H9 (cell line): ENCODE measurements around the gene GRID2. TPM values are rescaled to one million over a fixed set of nuclear protein-coding genes. Genes with fewer than 3 reads are reported as not detected.

Source experiments
- DNase-seq: peaks from one replicate; pipeline ENCODE4 v3.0.0-alpha.2; 2017
- H2AFZ ChIP-seq: one replicate; pipeline ENCODE4 v1.6.1; 2013; ENCODE audit warnings: mild to moderate bottlenecking, low read length, control low read depth, moderate library complexity
- H2AK5ac ChIP-seq: 2 replicates; pipeline ENCODE4 v1.6.1; 2013; ENCODE audit warnings: low read length, control low read depth, mixed read lengths; ENCODE audit not compliant: insufficient read length
- H2BK120ac ChIP-seq: one replicate; pipeline ENCODE4 v1.6.1; 2013; ENCODE audit warnings: low read depth, mild to moderate bottlenecking, low read length, control low read depth, inconsistent platforms; ENCODE audit not compliant: poor library complexity, severe bottlenecking
- H2BK12ac ChIP-seq: 2 replicates; pipeline ENCODE4 v1.6.1; 2013; ENCODE audit warnings: low read length, control low read depth, mixed read lengths, low read depth; ENCODE audit not compliant: insufficient read length
- H2BK15ac ChIP-seq: 2 replicates; pipeline ENCODE4 v1.6.1; 2013; ENCODE audit warnings: low read depth, low read length, control low read depth
- H2BK20ac ChIP-seq: one replicate; pipeline ENCODE4 v1.6.1; 2013; ENCODE audit warnings: low read depth, mild to moderate bottlenecking, low read length, control low read depth, inconsistent platforms; ENCODE audit not compliant: poor library complexity, severe bottlenecking
- H2BK5ac ChIP-seq: 2 replicates; pipeline ENCODE4 v1.6.1; 2013; ENCODE audit warnings: low read length, control low read depth, mixed read lengths; ENCODE audit not compliant: insufficient read length
- H3K14ac ChIP-seq: 2 replicates; pipeline ENCODE4 v1.6.1; 2013; ENCODE audit warnings: low read length, control low read depth; ENCODE audit not compliant: insufficient read depth
- H3K18ac ChIP-seq: 2 replicates; pipeline ENCODE4 v1.6.1; 2013; ENCODE audit warnings: low read depth, mild to moderate bottlenecking, mixed read lengths, low read length, control low read depth; ENCODE audit not compliant: insufficient read length
- H3K23ac ChIP-seq: 2 replicates; pipeline ENCODE4 v1.6.1; 2013; ENCODE audit warnings: low read length, control low read depth, mixed read lengths, low read depth; ENCODE audit not compliant: insufficient read length
- H3K23me2 ChIP-seq: 2 replicates; pipeline ENCODE4 v1.6.1; 2013; ENCODE audit warnings: low read depth, mild to moderate bottlenecking, mixed read lengths, low read length, control low read depth; ENCODE audit not compliant: insufficient read length, poor library complexity, severe bottlenecking
- H3K27ac ChIP-seq: 2 replicates; pipeline ENCODE4 v1.5.1; 2013; ENCODE audit warnings: low read length, control low read depth, mixed read lengths, low read depth; ENCODE audit not compliant: insufficient read length
- H3K27me3 ChIP-seq: 2 replicates; pipeline ENCODE4 v1.6.1; 2013; ENCODE audit warnings: low read length, control low read depth, inconsistent platforms; ENCODE audit not compliant: insufficient read depth
- H3K4ac ChIP-seq: 2 replicates; pipeline ENCODE4 v1.6.1; 2013; ENCODE audit warnings: low read depth, mild to moderate bottlenecking, control low read depth, inconsistent platforms, low read length, moderate library complexity
- H3K4me1 ChIP-seq: 2 replicates; pipeline ENCODE4 v1.6.1; 2013; ENCODE audit warnings: low read length, control low read depth, inconsistent platforms; ENCODE audit not compliant: insufficient read depth
- H3K4me2 ChIP-seq: 2 replicates; pipeline ENCODE4 v1.6.1; 2013; ENCODE audit warnings: low read length, control low read depth, mixed read lengths; ENCODE audit not compliant: insufficient read length, insufficient read depth
- H3K56ac ChIP-seq: 2 replicates; pipeline ENCODE4 v1.6.1; 2013; ENCODE audit warnings: low read depth, mild to moderate bottlenecking, mixed read lengths, low read length, control low read depth; ENCODE audit not compliant: insufficient read length
- H3K79me1 ChIP-seq: 2 replicates; pipeline ENCODE4 v1.6.1; 2013; ENCODE audit warnings: low read depth, mild to moderate bottlenecking, moderate library complexity, low read length, control low read depth, inconsistent platforms; ENCODE audit not compliant: insufficient read depth, poor library complexity, severe bottlenecking
- H3K79me2 ChIP-seq: 2 replicates; pipeline ENCODE4 v1.6.1; 2013; ENCODE audit warnings: low read length, control low read depth, inconsistent platforms; ENCODE audit not compliant: insufficient read depth
- H3K9ac ChIP-seq: 2 replicates; pipeline ENCODE4 v1.6.1; 2013; ENCODE audit warnings: low read length, control low read depth, mixed read lengths; ENCODE audit not compliant: insufficient read length; ENCODE audit errors: extremely low read depth
- H3K9me3 ChIP-seq: one replicate; pipeline ENCODE4 v1.6.1; 2013; ENCODE audit warnings: low read depth, low read length, inconsistent platforms; ENCODE audit not compliant: control insufficient read depth
- H3T11ph ChIP-seq: one replicate; pipeline ENCODE4 v1.6.1; 2013; ENCODE audit warnings: mild to moderate bottlenecking, low read length, control low read depth, inconsistent platforms
- H4K20me1 ChIP-seq: one replicate; pipeline ENCODE4 v1.6.1; 2013; ENCODE audit not compliant: control insufficient read depth, insufficient read length, insufficient read depth
- H4K5ac ChIP-seq: 2 replicates; pipeline ENCODE4 v1.6.1; 2013; ENCODE audit warnings: low read depth, mild to moderate bottlenecking, mixed read lengths, low read length, control low read depth; ENCODE audit not compliant: insufficient read length
- H4K8ac ChIP-seq: replicated peaks from 2 replicates; pipeline ENCODE4 v1.6.1; 2013; ENCODE audit warnings: low read length, control low read depth, mixed read lengths, low read depth; ENCODE audit not compliant: insufficient read length
- H4K91ac ChIP-seq: 2 replicates; pipeline ENCODE4 v1.6.1; 2013; ENCODE audit warnings: low read depth, mild to moderate bottlenecking, moderate library complexity, mixed read lengths, low read length, control low read depth; ENCODE audit not compliant: insufficient read length
- H3K27ac Mint-ChIP-seq, 3 experiments: 2 replicates in 2 of 3; 3 replicates in 1 of 3; pipeline ENCODE4 v1.8.0; 2020 to 2021; ENCODE audit warnings: mixed read lengths in 3 of 3, mild to moderate bottlenecking in 1 of 3, moderate library complexity in 1 of 3
- H3K27me3 Mint-ChIP-seq: 2 replicates; pipeline ENCODE4 v1.8.0; 2021; ENCODE audit warnings: low read depth, mild to moderate bottlenecking, moderate library complexity, mixed read lengths
- H3K36me3 Mint-ChIP-seq, 3 experiments: 2 replicates in 2 of 3; 3 replicates in 1 of 3; pipeline ENCODE4 v1.8.0; 2020 to 2021; ENCODE audit warnings: low read depth in 3 of 3, mixed read lengths in 3 of 3; ENCODE audit not compliant: insufficient read depth in 1 of 3
- H3K4me1 Mint-ChIP-seq, 2 experiments: 2 replicates each; pipeline ENCODE4 v1.8.0; 2020; ENCODE audit warnings: mixed read lengths in 2 of 2
- H3K4me3 Mint-ChIP-seq, 2 experiments: 2 replicates in 1 of 2; 3 replicates in 1 of 2; pipeline ENCODE4 v1.8.0; 2020 to 2021; ENCODE audit warnings: mild to moderate bottlenecking in 2 of 2, mixed read lengths in 2 of 2, moderate library complexity in 1 of 2
- H3K9me3 Mint-ChIP-seq, 2 experiments: 2 replicates in 1 of 2; 3 replicates in 1 of 2; pipeline ENCODE4 v1.8.0; 2020; ENCODE audit warnings: mild to moderate bottlenecking in 2 of 2, mixed read lengths in 2 of 2, moderate library complexity in 1 of 2
- CTCF ChIP-seq: fragments of 200-600 bp; sonication (generic); conservative IDR thresholded peaks from 3 replicates; pipeline ENCODE4 v1.8.0; 2021; ENCODE audit warnings: antibody characterized with exemption, mild to moderate bottlenecking
- WGBS: extraction: QIAGEN DNeasy Blood & Tissue Kit; methylation state at CpG from one replicate; pipeline ENCODE4 v1.1.7; 2013; ENCODE audit warnings: missing lambda C conversion rate, low lambda C conversion rate, mixed read lengths; ENCODE audit not compliant: insufficient read length; ENCODE audit errors: extremely low coverage; 5-methylcytosine and 5-hydroxymethylcytosine counted together
- total RNA-seq: library from RNA; stranded (reverse); gene quantifications from 2 replicates; pipeline ENCODE4 v1.2.1, GENCODE V29; 2021

The GRID2 gene
- total RNA-seq, 1 experiment from 2014 or later: 21.8 TPM

DNA sequence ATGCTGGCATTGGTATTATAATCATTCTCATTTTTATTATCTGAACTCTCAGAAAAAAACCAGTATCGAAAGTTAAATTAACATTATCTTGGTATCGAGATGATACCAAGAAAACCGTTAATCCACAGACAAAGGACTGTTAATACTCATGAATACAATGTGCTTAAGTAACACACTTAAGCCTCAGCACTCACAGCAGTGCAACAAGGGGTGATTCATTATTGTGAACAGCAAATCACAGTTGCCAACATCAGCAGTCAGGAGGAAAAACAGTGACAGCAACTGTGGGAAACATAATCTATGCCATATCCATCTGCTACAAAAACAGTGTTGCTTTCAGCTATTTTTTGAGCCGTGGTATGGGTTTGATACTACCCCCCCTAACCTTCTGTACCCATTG, 1313.8 kb downstream of the GRID2 start:
- no peak overlapping the region; a peak in 1 of 7 replicates for H3K27ac Mint-ChIP-seq
- no peaks in the 10 kb centered on the region for H3K79me2 ChIP-seq
- H4K91ac ChIP-seq: no peak overlapping the region
- no peak overlapping the region for H3K56ac ChIP-seq
- H2BK5ac ChIP-seq: no peak overlapping the region
- H2BK20ac ChIP-seq: no peak overlapping the region
- H2BK15ac ChIP-seq: no peak overlapping the region
- H2BK12ac ChIP-seq: no peak overlapping the region
- H2BK120ac ChIP-seq: no peak overlapping the region
- no peak overlapping the region for H3K18ac ChIP-seq
- no peak overlapping the region for H3T11ph ChIP-seq
- H3K27me3 Mint-ChIP-seq: no peaks in the 10 kb centered on the region
- no peak overlapping the region for H2AK5ac ChIP-seq
- no peak for DNase-seq
- TF ChIP-seq CTCF: no peak
- H3K9ac ChIP-seq: no peak overlapping the region
- H4K8ac ChIP-seq: no peak overlapping the region
- H3K27me3 ChIP-seq: no peaks in the 10 kb centered on the region
- no peaks in the 10 kb centered on the region for H3K4me1 ChIP-seq
- H3K23me2 ChIP-seq: no peaks in the 10 kb centered on the region
- H2AFZ ChIP-seq: no peak overlapping the region
- H3K14ac ChIP-seq: no peak overlapping the region
- H3K4me1 Mint-ChIP-seq: peaks cover 2 to 3% of the 10 kb centered on the region in 2 experiments; a peak in 2 of 4 replicates
- no peaks in the 10 kb centered on the region for H4K20me1 ChIP-seq
- H3K9me3 Mint-ChIP-seq: no peaks in the 10 kb centered on the region
- H4K5ac ChIP-seq: no peak overlapping the region
- H3K79me1 ChIP-seq: no peaks in the 10 kb centered on the region
- no peaks in the 10 kb centered on the region for H3K36me3 Mint-ChIP-seq
- H3K4ac ChIP-seq: no peak overlapping the region
- no peak overlapping the region for H3K23ac ChIP-seq
- no peak overlapping the region for H3K4me2 ChIP-seq
- no peaks in the 10 kb centered on the region for H3K9me3 ChIP-seq
- no peak overlapping the region for H3K4me3 Mint-ChIP-seq
- WGBS: no CpG with 5 or more reads among the region's 4 CpGs
- no peak overlapping the region for H3K27ac ChIP-seq
